Activated B cell treated with CpG ODN at 0.5 μM for 24 hours (primary cell): ENCODE data around the gene RCAN1. TPM values are rescaled to one million over a fixed set of nuclear protein-coding genes. Genes with fewer than 3 reads are reported as not detected.

Source experiments
- ATAC-seq: fragments of 200-7000 bp; cut with Tn5 transposase; one replicate; pipeline ENCODE4 v1.10.0; 2021; ENCODE audit warnings: low read depth, mild to moderate bottlenecking, moderate library complexity
- CTCF ChIA-PET: fragments of 350-600 bp; sonication (Branson Sonifier 250); formaldehyde crosslinking; loops from one replicate; lab custom pipeline; 2021; ENCODE audit warnings: antibody characterized with exemption; lab: Charles Lee
- POLR2A ChIA-PET: fragments of 350-600 bp; sonication (Branson Sonifier 250); formaldehyde crosslinking; loops from one replicate; lab custom pipeline; 2021; ENCODE audit warnings: antibody characterized with exemption; lab: Charles Lee
- DNase-seq: peaks from one replicate; pipeline ENCODE4 v3.0.0; 2022
- H3K27ac Mint-ChIP-seq: one replicate; pipeline ENCODE4 v1.8.0; 2020; ENCODE audit warnings: mixed read lengths
- H3K27me3 Mint-ChIP-seq: one replicate; pipeline ENCODE4 v1.8.0; 2021; ENCODE audit warnings: mixed read lengths
- H3K36me3 Mint-ChIP-seq: one replicate; pipeline ENCODE4 v1.8.0; 2021; ENCODE audit warnings: low read depth, mixed read lengths
- H3K4me1 Mint-ChIP-seq: one replicate; pipeline ENCODE4 v1.8.0; 2021; ENCODE audit warnings: mixed read lengths
- H3K4me3 Mint-ChIP-seq: one replicate; pipeline ENCODE4 v1.8.0; 2020; ENCODE audit warnings: mild to moderate bottlenecking, mixed read lengths
- H3K9me3 Mint-ChIP-seq: one replicate; pipeline ENCODE4 v1.8.0; 2020; ENCODE audit warnings: mixed read lengths
- CTCF ChIP-seq: fragments of 200-600 bp; IDR thresholded peaks from one replicate; pipeline ENCODE4 v1.8.0; 2022; ENCODE audit warnings: antibody characterized with exemption, mild to moderate bottlenecking
- intact Hi-C: fragments of 100-400 bp; cut with micrococcal nuclease; formaldehyde crosslinking; loops from one replicate; pipeline ENCODE4 v1.15.1; 2024
- total RNA-seq: library from RNA; stranded (reverse); gene quantifications from 2 replicates; pipeline ENCODE4 v1.2.3, GENCODE V29; 2022

The RCAN1 gene
- total RNA-seq, result 5.8 and 6.3 TPM in 2 replicates

- no peak for TF ChIP-seq CTCF
- peak within 1 kb of the TSS; percentile 82 for H3K4me3 Mint-ChIP-seq
- H3K9me3 Mint-ChIP-seq, result no peaks in the 10 kb centered on the region
- H3K4me1 Mint-ChIP-seq, result peaks cover 7% of the 10 kb centered on the region
- DNase-seq (peak; percentile 78), ATAC-seq (peak; percentile 94)
- intact Hi-C loops, result loop anchor here (1.0 to 5.0 kb wide), 4 partner anchors 16 to 973 kb away; partner anchors contain the start of genes ATP5PO and ITSN1
- H3K36me3 Mint-ChIP-seq, result no peaks in the 10 kb centered on the region
- CTCF ChIA-PET, result interaction anchor here (2.7 kb wide), 1 partner anchor 12 kb away, joined by 10 read pairs; no protein-coding TSS in a partner anchor
- peaks cover 1% of the 10 kb centered on the region for H3K27me3 Mint-ChIP-seq
- H3K27ac Mint-ChIP-seq, result peak within 1 kb of the TSS; percentile 82
- POLR2A ChIA-PET, result interaction anchor here (0.6 kb wide), 1 partner anchor 40 kb away, joined by 7 read pairs; no protein-coding TSS in a partner anchor
Observed at GRCh38 chr21:34614628-34615486, at the start of gene RCAN1. Gene RCAN1 (minus strand): TSS chr21:34615113. CDS start chr21:34615011, 102 bp downstream.

- ChIA-PET CTCF (no interaction called here), POLR2A (no interaction called here)
- no peak for ATAC-seq
- intact Hi-C loops, result no loop called here
- H3K4me3 Mint-ChIP-seq, result no peak overlapping the region
- peaks cover 26% of the 10 kb centered on the region for H3K27me3 Mint-ChIP-seq
- H3K4me1 Mint-ChIP-seq, result no peaks in the 10 kb centered on the region
- TF ChIP-seq CTCF, result no peak
- peaks cover 5% of the 10 kb centered on the region for H3K36me3 Mint-ChIP-seq
- no peak overlapping the region for H3K27ac Mint-ChIP-seq
- no peak for DNase-seq
- H3K9me3 Mint-ChIP-seq, result peaks cover 28% of the 10 kb centered on the region
Observed at GRCh38 chr21:34661848-34662247, 46.9 kb upstream of the RCAN1 start.

DNA sequence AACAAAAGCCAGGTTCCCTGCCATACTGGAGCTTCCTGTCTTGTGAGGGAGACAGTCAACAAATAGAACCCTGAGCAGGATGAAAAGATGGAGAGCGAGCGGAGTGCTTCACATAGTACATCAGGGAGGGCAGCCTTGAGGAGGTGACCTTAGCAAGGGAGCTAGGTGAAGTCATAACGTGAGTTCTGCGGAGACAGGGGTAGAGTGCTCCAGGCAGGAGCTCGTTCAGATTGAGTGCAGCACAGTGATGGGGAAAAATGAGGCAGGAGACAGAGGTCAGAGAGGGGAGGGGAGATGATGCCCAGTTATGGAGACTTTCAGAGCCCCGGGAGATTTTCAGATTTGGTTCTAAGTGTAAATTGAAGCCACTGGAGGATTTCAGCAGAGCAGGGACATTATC, 38.6 kb upstream of the RCAN1 start:
- no peak overlapping the region for H3K27ac Mint-ChIP-seq
- CTCF ChIA-PET, result no interaction called here
- H3K4me3 Mint-ChIP-seq, result no peak overlapping the region
- H3K36me3 Mint-ChIP-seq, result no peaks in the 10 kb centered on the region
- no peak for TF ChIP-seq CTCF
- H3K9me3 Mint-ChIP-seq, result peaks cover 9% of the 10 kb centered on the region
- ATAC-seq (no peak), DNase-seq (no peak)
- H3K27me3 Mint-ChIP-seq, result peaks cover 53% of the 10 kb centered on the region
- H3K4me1 Mint-ChIP-seq, result no peaks in the 10 kb centered on the region
- intact Hi-C loops, result no loop called here
- POLR2A ChIA-PET, result no interaction called here

DNA sequence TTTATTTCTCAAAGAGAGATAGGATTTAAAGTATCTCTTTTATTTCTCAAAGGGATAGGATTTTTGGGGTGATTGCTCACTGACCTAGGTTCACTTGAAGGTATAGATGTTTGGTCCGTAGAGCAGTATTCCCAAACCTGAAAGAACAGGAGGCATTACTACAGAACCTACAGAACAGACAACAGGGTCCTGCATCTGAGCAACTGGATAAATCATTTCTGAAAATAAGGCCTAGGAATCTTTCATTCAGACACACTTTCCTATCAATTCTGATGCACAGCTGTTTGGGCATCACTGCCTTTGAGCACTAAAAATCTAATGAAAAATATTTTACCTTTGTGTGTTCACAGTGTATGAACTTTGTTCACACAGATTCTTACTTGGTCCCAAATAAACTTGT, 36.7 kb upstream of the RCAN1 start:
- H3K4me3 Mint-ChIP-seq, result no peak overlapping the region
- peaks cover 9% of the 10 kb centered on the region for H3K9me3 Mint-ChIP-seq
- POLR2A ChIA-PET, result no interaction called here
- CTCF ChIA-PET, result no interaction called here
- peaks cover 43% of the 10 kb centered on the region for H3K27me3 Mint-ChIP-seq
- intact Hi-C loops, result no loop called here
- no peak for ATAC-seq
- no peak overlapping the region for H3K27ac Mint-ChIP-seq
- H3K4me1 Mint-ChIP-seq, result no peaks in the 10 kb centered on the region
- no peaks in the 10 kb centered on the region for H3K36me3 Mint-ChIP-seq
- TF ChIP-seq CTCF, result no peak
- no peak for DNase-seq

GRCh38 chr21:34650861-34651431, 36.0 kb upstream of the RCAN1 start:
- intact Hi-C loops, result no loop called here
- ATAC-seq (no peak), DNase-seq (no peak)
- TF ChIP-seq CTCF, result no peak
- Mint-ChIP-seq H3K27me3 (peaks cover 37% of the 10 kb centered on the region), H3K27ac (no peak overlapping the region), H3K4me1 (no peaks in the 10 kb centered on the region), H3K36me3 (no peaks in the 10 kb centered on the region), H3K9me3 (peaks cover 9% of the 10 kb centered on the region), H3K4me3 (no peak overlapping the region)
- CTCF ChIA-PET, result no interaction called here
- POLR2A ChIA-PET, result interaction anchor here (0.6 kb wide), 1 partner anchor 20 kb away, joined by 7 read pairs; no protein-coding TSS in a partner anchor
